Duodenal mucosa (tissue), 2 donors: ENCODE results near the gene MGP.

Source experiments
- H3K27ac ChIP-seq: one replicate; pipeline ENCODE4 v1.7.0; 2013; ENCODE audit warnings: low read depth, low read length
- H3K27me3 ChIP-seq, 2 donors: one replicate each; pipeline ENCODE4 v1.7.0; 2013; ENCODE audit warnings: low read length in 2 of 2, control low read depth in 1 of 2; ENCODE audit not compliant: insufficient read depth in 2 of 2, control insufficient read depth in 1 of 2
- H3K36me3 ChIP-seq, 2 donors: one replicate each; pipeline ENCODE4 v1.7.0; 2013; ENCODE audit warnings: low read length in 2 of 2, control low read depth in 1 of 2; ENCODE audit not compliant: insufficient read depth in 2 of 2, control insufficient read depth in 1 of 2
- H3K4me1 ChIP-seq, 2 donors: one replicate each; pipeline ENCODE4 v1.7.0; 2013; ENCODE audit warnings: low read length in 2 of 2, control low read depth in 1 of 2; ENCODE audit not compliant: insufficient read depth in 2 of 2, control insufficient read depth in 1 of 2
- H3K4me3 ChIP-seq, 2 donors: one replicate each; pipeline ENCODE4 v1.7.0; 2013; ENCODE audit warnings: low read length in 2 of 2, low read depth in 1 of 2
- H3K9ac ChIP-seq, 2 donors: one replicate each; pipeline ENCODE4 v1.7.0; 2013; ENCODE audit warnings: low read length in 2 of 2, low read depth in 1 of 2
- H3K9me3 ChIP-seq, 2 donors: one replicate each; pipeline ENCODE4 v1.7.0; 2013; ENCODE audit warnings: low read length in 2 of 2, control low read depth in 1 of 2; ENCODE audit not compliant: control insufficient read depth in 1 of 2

Gene MGP

GRCh38 chr12:14846042-14846587 lies 39.5 kb downstream of the MGP start:
- H3K9ac ChIP-seq, result no peak overlapping the region
- H3K4me3 ChIP-seq, result no peak overlapping the region
- H3K27me3 ChIP-seq, result no peaks in the 10 kb centered on the region
- peaks cover 10 to 22% of the 10 kb centered on the region in 2 donors for H3K4me1 ChIP-seq
- H3K9me3 ChIP-seq, result no peaks in the 10 kb centered on the region
- H3K36me3 ChIP-seq, result no peaks in the 10 kb centered on the region
- H3K27ac ChIP-seq, result no peak overlapping the region

- Histone ChIP-seq H3K4me3 (no peak overlapping the region), H3K36me3 (no peaks in the 10 kb centered on the region), H3K27ac (no peak overlapping the region), H3K9me3 (no peaks in the 10 kb centered on the region), H3K4me1 (peaks cover 10 to 22% of the 10 kb centered on the region in 2 donors), H3K9ac (no peak overlapping the region), H3K27me3 (no peaks in the 10 kb centered on the region)
These were observed 40.3 kb downstream of the MGP start for GRCh38 chr12:14845350-14845750.

- Histone ChIP-seq H3K36me3 (no peaks in the 10 kb centered on the region), H3K9me3 (no peaks in the 10 kb centered on the region), H3K4me3 (no peak overlapping the region), H3K4me1 (peaks cover 10 to 22% of the 10 kb centered on the region in 2 donors), H3K9ac (no peak overlapping the region), H3K27ac (no peak overlapping the region), H3K27me3 (no peaks in the 10 kb centered on the region)
These were observed 41.3 kb downstream of the MGP start for GRCh38 chr12:14844401-14844800.

- Histone ChIP-seq H3K9ac (no peak within 1 kb of the TSS), H3K36me3 (no peaks in the 10 kb centered on the region), H3K27ac (no peak within 1 kb of the TSS), H3K4me1 (peaks cover 10 to 22% of the 10 kb centered on the region in 2 donors), H3K9me3 (no peaks in the 10 kb centered on the region), H3K27me3 (no peaks in the 10 kb centered on the region), H3K4me3 (no peak within 1 kb of the TSS)
These were observed 42.2 kb downstream of the MGP start, which contains the start of gene ART4 for GRCh38 chr12:14843425-14843887. ART4 (minus strand) TSS chr12:14843526; CDS start chr12:14843113, 413 bp downstream.

GRCh38 chr12:14842315-14842714 lies 43.3 kb downstream of the MGP start:
- Histone ChIP-seq H3K4me1 (peaks cover 10 to 22% of the 10 kb centered on the region in 2 donors), H3K9me3 (no peaks in the 10 kb centered on the region), H3K27ac (no peak overlapping the region), H3K27me3 (no peaks in the 10 kb centered on the region), H3K9ac (no peak overlapping the region), H3K36me3 (no peaks in the 10 kb centered on the region), H3K4me3 (no peak overlapping the region)

- Histone ChIP-seq H3K4me1 (peaks cover 10 to 17% of the 10 kb centered on the region in 2 donors), H3K27ac (no peak overlapping the region), H3K36me3 (no peaks in the 10 kb centered on the region), H3K27me3 (no peaks in the 10 kb centered on the region), H3K9me3 (no peaks in the 10 kb centered on the region), H3K9ac (no peak overlapping the region), H3K4me3 (no peak overlapping the region)
These were observed 43.9 kb downstream of the MGP start for GRCh38 chr12:14841761-14842160.

GRCh38 chr12:14840616-14841015 lies 45.0 kb downstream of the MGP start:
- H3K27me3 ChIP-seq, result no peaks in the 10 kb centered on the region
- no peak overlapping the region for H3K27ac ChIP-seq
- H3K9me3 ChIP-seq, result no peaks in the 10 kb centered on the region
- no peak overlapping the region for H3K9ac ChIP-seq
- no peak overlapping the region for H3K4me3 ChIP-seq
- H3K4me1 ChIP-seq, result peaks cover 3 to 8% of the 10 kb centered on the region in 2 donors
- no peaks in the 10 kb centered on the region for H3K36me3 ChIP-seq

- no peak overlapping the region for H3K4me3 ChIP-seq
- H3K27ac ChIP-seq, result no peak overlapping the region
- no peaks in the 10 kb centered on the region for H3K9me3 ChIP-seq
- no peaks in the 10 kb centered on the region for H3K27me3 ChIP-seq
- H3K4me1 ChIP-seq, result peaks cover 3 to 8% of the 10 kb centered on the region in 2 donors
- no peak overlapping the region for H3K9ac ChIP-seq
- no peaks in the 10 kb centered on the region for H3K36me3 ChIP-seq
These were observed 46.4 kb downstream of the MGP start for GRCh38 chr12:14839262-14839661.

- Histone ChIP-seq H3K27me3 (no peaks in the 10 kb centered on the region), H3K4me3 (no peak overlapping the region), H3K36me3 (no peaks in the 10 kb centered on the region), H3K4me1 (peaks cover under 1% of the 10 kb centered on the region in 2 donors), H3K9me3 (no peaks in the 10 kb centered on the region), H3K27ac (no peak overlapping the region), H3K9ac (no peak overlapping the region)
These were observed 49.1 kb downstream of the MGP start for GRCh38 chr12:14836336-14837210.

GRCh38 chr12:14834509-14834908 lies 51.1 kb downstream of the MGP start:
- H3K36me3 ChIP-seq, result no peaks in the 10 kb centered on the region
- H3K4me1 ChIP-seq, result no peaks in the 10 kb centered on the region
- no peak overlapping the region for H3K9ac ChIP-seq
- H3K27me3 ChIP-seq, result no peaks in the 10 kb centered on the region
- H3K27ac ChIP-seq, result no peak overlapping the region
- no peak overlapping the region for H3K4me3 ChIP-seq
- H3K9me3 ChIP-seq, result no peaks in the 10 kb centered on the region
